HuH-7 (cell line): Measurements from ENCODE around the gene ETS2.
"Not testable (repeated sequence)": the region's sequence is repeated elsewhere in the genome, so short reads cannot be mapped to it uniquely, and the experiment has no call there.

Source experiments
- DNase-seq: peaks from one replicate; pipeline ENCODE4 v3.0.0; 2011; ENCODE audit warnings: low spot score

Gene ETS2

GRCh38 chr21:38839328-38840286, 33.9 kb downstream of the ETS2 start:
- DNase-seq: no peak

- no peak for DNase-seq
Measured at GRCh38 chr21:38840456-38841300, 34.9 kb downstream of the ETS2 start.

- no peak for DNase-seq
Measured at GRCh38 chr21:38841472-38841871, 35.7 kb downstream of the ETS2 start.

DNA sequence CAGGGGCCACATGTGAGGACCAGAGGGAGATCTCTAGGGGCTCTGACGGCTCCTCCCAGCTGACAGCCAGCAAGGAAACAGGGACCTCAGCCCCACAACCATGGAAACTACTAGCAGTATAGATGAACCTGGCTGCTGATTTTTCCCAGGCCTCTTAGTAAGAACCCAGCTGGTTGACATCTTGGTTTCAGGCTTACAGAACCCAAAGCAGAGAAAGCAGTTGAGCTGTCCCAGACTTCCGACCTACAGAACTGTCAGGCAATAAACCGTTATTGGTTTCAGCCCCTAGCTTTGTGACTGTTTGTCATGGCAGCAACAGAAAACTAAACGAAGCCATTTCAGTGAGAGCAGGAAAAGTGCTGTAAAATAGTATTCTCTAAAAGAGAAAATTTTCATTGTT, 36.4 kb downstream of the ETS2 start:
- DNase-seq: no peak

DNA sequence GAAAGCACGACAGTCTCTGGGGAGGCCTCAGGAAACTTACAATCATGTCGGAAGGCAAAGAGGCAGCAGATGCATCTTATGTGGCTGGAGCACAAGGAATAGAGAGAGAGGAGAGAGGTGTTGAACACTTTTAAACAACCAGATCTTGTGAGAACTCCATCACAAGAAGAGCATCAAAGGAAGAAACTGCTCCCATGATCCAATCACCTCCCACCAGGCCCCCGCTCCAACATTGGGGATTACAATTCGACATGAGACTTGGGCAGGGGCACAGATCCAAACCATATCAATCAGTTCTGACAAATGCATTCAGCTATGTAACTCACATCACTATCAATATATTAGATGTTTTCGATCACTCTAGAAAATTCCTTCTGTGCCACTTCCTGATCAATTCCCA, 37.6 kb downstream of the ETS2 start:
- DNase-seq: no peak

DNA sequence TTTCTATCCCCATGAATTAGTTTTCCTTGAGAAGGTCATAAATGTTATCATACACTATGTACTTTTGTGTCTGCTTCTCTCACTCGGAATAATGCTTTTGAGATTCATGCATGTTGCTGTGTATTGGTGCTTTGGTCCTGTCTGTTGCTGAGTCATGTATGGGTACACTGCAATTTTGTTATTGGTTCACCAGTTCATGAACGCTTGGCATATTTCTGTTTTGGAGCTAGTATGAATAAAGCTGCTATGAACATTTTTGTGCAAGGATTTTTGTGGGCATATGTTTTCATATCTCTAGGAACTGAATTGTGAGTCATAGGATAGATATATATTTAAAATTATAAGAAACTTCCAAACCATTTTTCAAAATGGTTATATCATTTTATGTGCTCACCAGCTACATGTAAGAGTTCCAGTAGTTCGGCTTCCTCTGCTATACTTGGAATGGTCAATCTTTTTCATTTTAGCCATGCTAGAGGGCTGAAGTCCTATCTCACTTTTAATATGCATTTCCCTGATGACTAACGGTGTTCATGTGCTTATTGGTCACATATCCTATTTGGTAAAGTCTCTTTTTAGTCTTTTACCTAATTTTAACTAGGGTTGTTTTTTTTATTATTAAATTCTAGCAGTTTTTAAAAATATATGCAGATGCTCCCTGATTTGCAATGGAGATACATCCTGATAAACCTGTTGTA, 38.2 kb downstream of the ETS2 start:
- no peak for DNase-seq

DNA sequence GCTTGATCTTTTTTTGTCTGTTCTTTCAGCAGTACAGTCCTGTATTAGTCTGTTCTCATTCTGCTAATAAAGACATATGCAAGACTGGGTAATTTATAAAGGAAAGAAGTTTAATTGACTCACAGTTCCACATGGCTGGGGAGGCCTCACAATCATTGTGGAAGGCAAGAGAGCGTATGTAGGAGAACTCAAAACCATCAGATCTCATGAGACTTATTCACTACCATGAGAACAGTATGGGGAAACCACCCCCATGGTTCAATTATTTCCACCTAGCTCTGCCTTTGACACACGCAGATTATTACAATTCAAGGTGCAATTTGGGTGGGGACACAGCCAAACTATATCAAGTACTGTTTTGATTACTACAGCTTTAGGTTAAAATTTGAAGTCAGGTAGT, 39.6 kb downstream of the ETS2 start:
- DNase-seq: not testable (repeated sequence)

DNA sequence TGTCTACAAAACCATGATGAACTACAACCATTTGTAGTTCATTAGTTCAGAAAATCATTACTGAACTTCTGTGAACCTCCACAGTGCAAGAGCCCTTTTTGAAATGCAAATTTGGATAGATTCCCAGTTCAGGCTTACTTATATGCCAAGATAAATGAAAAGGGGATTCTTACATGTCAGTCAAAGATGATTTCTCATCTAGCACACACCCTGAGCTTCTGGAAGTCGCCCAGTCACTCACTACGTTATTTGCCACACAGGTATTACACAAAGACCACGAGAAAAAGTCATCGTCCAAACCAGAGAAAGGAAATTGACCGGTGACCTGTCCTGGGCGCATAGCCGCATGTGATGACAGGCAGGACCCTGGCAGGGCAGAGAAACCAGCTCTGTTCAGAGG, 41.8 kb downstream of the ETS2 start:
- no peak for DNase-seq

DNA sequence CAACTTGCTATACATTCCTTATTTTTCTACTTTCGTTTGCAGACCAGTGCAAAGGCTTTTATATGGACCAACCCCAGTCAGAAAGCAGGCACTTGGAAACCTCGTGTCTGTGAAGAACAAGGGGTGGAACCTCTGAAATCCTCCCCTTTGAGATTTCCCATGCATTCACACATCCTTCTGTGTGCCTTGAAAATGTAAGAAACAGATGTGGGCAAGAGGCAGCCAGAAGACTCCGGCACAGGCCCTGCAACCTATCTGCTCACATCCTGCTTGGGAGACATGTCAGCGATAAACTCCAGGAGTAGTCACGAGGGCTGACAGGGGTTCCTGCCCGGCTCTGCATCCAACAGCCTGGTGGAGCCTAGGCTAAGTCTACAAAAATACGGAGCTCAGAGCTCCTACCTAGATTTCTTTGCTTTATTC, 42.5 kb downstream of the ETS2 start:
- DNase-seq: no peak

DNA sequence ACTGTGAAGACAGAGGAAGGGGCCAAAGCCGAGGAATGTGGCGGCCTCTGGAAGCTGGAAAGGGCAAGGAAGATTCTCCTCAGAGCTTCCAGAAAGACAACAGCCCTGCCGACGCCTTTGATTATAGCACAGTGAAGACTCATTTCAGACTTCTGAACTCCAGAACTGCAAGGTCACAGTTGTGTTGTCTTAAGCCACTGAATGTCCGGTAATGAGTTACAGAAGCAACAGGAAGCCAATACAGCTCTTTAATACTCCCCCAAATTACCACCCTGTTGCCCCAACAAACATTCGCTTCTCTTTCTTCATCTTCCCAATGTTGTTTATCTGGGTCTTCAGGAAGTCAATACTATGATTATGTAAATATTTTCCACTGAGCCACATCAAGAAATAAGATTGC, 44.0 kb downstream of the ETS2 start:
- DNase-seq: no peak

GRCh38 chr21:38850277-38850951, 44.7 kb downstream of the ETS2 start:
- no peak for DNase-seq

DNA sequence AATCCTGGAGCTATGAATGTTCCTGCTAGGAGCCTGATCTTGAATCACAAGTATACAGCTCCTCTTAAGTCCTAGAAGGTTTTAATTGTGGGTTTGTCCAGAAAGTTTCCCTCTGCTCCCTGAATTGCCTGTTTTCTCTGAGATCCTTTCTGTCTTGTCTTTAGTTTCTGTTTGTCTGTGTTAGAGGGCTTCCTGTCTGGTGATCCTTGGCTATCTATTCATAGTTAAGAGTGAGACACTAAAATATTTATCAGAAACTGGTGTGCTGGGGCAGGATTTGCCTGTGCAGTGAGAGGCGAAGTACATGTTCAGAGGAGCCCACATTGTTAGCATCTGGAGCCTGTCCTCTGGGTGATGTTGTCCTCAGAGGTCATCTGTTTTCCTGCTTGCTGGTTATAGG, 45.4 kb downstream of the ETS2 start:
- DNase-seq: no peak

DNA sequence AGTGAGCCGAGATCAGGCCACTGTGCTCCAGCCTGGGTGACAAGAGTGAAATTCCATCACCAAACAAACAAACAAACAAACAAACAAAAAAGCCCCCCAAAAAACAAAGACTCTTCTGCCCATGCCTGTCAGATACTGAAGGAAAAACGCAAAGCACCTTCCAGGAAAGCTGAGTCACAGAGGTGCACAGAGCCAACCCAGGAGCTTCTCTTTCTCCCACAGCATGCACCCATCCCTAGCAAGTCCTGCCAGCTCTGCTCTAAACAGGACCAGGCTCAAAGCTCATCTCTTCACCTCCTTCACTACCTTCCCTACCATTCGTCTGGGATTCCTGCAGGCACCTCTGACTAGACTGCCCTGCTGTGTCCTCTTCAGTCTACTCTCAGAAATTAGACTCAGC, 46.5 kb downstream of the ETS2 start:
- no peak for DNase-seq

DNA sequence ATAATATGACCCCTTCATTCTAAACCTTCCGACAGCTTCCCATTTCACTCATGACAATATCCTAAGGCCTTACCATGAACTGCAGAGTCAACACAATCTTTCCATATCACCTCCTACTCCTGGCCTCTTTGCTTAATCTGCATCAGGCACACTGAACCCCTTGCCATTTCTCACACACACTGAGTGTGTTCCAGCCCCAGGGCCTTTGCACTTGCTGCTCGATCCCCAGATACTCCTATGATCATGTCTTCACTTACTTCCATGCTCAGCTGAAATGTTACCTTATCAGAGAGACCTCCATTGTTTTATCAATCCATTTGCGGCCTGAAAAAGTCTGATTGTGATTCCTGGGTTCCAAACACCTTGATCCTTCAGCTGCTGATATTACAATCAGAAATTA, 47.0 kb downstream of the ETS2 start:
- DNase-seq: no peak

GRCh38 chr21:38853421-38853919, 47.7 kb downstream of the ETS2 start:
- DNase-seq: no peak

DNA sequence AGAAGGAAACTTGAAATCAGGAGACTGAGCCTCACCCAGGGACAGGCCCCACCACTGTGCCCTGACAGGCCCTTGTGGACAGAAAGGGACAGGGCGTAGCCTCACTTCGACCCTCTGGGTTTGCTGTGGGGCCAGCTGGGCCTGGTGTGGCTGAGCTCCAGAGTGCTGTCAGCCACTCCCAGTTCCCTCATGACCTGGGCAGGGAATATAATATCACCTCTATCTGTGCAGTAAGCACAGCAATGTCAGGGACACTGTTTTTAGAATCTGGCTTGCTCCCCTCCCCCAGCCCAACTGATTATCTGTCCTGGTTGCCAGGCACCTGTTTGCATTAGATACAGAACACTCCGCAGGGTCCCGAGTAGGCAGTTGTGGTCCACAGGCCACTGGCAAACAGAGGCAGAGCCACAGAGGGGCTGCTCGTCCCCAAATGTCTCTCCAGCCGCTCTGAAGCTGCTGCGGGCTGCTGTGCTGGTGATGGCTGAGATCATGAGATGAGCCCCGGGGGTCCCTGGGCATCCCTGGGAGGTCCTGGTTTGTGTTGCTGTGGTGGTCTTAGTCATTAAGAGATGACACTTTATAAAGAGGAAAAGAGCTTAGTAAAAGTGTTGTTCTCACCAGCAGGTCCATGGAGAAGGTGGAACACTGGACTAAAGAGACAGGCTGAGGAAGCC, 51.6 kb downstream of the ETS2 start:
- no peak for DNase-seq

DNA sequence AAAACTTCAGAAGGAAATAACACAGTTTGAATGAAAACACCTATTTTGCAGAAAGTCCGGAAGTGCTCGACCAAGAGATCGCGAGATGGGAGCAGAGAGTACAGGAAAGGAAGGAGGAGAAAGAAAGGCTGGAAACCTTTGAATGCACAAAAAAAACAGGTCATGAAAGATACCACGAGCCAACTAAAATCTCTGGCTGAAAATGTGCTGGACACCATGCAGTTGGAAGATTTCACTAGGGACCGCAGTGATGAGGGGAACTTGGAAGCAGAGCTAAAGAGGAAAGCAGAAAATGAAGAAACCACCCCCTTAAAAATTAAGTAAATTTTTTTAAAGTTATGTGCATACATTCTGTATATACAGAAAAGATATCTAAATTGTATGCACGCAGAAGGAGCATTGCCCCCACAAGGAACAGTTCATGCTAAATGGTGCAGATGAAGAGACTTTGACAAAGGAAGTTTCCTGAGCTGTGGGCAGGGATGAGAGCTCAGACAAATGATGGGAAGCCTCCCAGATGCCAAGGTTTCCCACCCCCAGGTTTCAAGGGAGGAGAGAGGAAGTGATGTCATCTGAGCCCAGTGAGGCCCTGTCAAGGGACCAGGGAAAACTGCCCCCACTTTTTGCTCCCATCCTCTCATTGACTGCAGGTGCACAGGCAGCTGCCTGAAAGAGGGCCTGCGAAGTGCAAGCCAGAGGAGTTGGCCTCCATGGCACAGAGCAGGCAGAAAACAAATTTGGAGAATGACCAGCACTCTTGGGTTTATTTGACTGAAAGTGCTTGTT, 52.5 kb downstream of the ETS2 start:
- DNase-seq: no peak

DNA sequence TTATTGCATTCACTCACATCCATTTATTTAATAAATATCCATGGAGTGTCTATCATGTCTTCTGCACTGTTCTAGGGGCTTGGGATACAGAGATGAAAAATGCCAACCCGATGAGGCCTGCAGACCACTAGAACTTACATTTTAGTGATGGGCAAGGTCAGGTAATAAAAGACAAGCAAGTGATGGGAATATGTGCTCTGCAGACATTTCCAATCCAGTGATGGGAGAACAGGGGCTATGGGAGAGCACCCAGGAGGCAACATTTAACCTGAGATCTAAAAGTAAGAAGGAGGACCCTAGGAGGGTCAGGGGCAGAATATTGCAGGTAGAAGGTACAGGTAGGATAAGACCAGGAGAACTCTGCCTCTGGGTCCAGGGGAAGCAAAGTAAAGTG, 53.1 kb downstream of the ETS2 start:
- no peak for DNase-seq

DNA sequence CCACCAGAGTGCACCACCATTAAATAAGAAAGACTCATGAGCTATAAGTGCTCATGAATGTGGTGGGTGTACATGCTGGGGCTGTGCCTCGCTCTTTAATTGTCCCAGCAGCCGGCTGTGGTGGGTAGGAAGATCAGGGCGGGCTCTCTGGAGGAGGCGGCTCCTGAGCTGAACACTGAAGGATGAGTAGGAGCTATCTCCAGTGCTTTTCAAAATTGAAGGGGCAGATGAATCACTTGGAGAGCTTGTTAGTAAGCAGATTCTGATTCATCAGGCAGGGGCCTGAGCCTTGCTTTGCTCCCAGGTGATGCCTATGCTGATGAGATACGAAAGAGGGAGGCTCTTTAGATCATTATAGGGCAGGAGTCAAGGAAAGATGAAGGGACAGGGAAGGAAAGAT, 54.1 kb downstream of the ETS2 start:
- no peak for DNase-seq

DNA sequence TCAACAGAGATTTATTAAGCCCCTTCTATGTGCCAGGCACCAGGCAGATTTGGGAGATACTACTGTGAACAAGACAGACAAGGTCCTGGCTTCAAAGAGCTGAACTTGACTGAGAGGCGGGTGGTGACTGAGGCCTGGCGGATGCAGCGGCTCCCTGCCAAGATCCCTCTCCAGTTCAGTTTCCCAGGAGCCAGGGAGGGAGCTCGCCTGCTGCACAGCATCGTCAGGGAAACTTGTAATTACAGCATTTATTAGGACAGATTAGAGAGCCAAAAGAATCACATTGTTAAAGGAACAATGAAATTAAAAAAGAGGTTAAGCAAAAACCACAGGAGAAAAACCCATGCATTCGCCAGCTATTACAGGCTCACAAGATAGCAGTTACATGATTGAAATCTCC, 55.3 kb downstream of the ETS2 start:
- no peak for DNase-seq
